ENCODE data around the gene SH3RF3. TPM values are rescaled to one million over a fixed set of nuclear protein-coding genes. Genes with fewer than 3 reads are reported as not detected.

The SH3RF3 gene
- total and polyA plus RNA-seq, 2 of the 13 experiments (the other 11 are each of a cell fraction or from before 2014, with no cell fraction given), result 0.04 TPM; not detected in 1

DNA sequence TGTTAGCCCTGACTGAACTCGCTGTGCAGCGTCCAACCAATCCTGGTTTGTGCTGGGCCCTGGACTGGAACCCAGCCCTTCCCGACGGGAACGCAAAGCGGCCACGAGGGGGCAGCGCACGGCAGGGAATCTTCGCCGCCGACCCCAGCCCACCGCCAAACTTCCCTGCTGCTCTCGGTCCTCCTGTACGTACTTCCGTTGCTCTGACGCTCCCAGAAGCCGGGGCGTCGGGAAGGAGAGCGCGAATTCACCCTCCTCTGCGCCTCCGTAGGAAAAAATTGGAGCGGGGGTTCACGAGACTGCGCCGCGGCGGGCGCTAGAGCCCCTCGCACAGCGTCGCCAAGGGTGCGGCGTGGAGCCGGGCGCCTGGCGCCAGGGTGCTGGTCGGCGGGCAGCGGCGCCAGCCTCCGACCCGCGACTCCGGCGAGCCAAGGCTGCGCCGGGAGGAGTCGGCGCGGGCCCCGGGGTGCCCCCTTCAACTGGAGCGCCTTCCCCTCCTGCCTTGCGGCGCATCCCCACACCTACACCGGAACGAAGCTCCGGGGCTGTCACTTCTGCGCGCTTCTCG, 873 bp upstream of the SH3RF3 start (continued):
- TF ChIP-seq ZNF10 (CRISPR knock-in tag; IDR thresholded peaks at IDR 0.05; ENCODE audit: borderline replicate concordance, low read depth) (no peak), YEATS2 (CRISPR knock-in tag; IDR thresholded peaks at IDR 0.05; ENCODE audit: borderline replicate concordance) (no peak), GABPA (IDR thresholded peaks at IDR 0.05; ENCODE audit: low read depth, low read length) (no peak), GABPA (CRISPR knock-in tag; IDR thresholded peaks at IDR 0.05; ENCODE audit: low read depth) (peak; percentile 53; the same call in 1 of the 2 replicates), ZBTB7A (CRISPR knock-in tag; IDR thresholded peaks at IDR 0.05) (peak; percentile 79; the same call in 1 of the 2 replicates), ZNF772 (CRISPR knock-in tag; IDR thresholded peaks at IDR 0.05) (peak; percentile 40; the same call in 1 of the 2 replicates), CCDC6 (CRISPR knock-in tag; IDR thresholded peaks at IDR 0.05) (peak; percentile 38; the same call in 1 of the 2 replicates), HMGXB3 (CRISPR knock-in tag; IDR thresholded peaks at IDR 0.05; ENCODE audit: borderline replicate concordance) (peak; percentile 49; the same call in 1 of the 2 replicates), ZBTB38 (CRISPR knock-in tag; IDR thresholded peaks at IDR 0.05) (0 out of 2 replicates have a peak, but pooled peaks have one; percentile 39), HNF1B (CRISPR knock-in tag; IDR thresholded peaks at IDR 0.05) (peak; percentile 61; the same call in 1 of the 2 replicates), ZNF678 (CRISPR knock-in tag; IDR thresholded peaks at IDR 0.05) (no peak), ZNF343 (CRISPR knock-in tag; IDR thresholded peaks at IDR 0.05) (no peak), UBTF (CRISPR knock-in tag; IDR thresholded peaks at IDR 0.05) (peak; percentile 9; the same call in 1 of the 2 replicates), WIZ (CRISPR knock-in tag; IDR thresholded peaks at IDR 0.05) (0 out of 2 replicates have a peak, but pooled peaks have one; percentile 17), HOXD1 (CRISPR knock-in tag; IDR thresholded peaks at IDR 0.05) (peak; percentile 73; the same call in 1 of the 2 replicates), NR2C2 (CRISPR knock-in tag; IDR thresholded peaks at IDR 0.05; ENCODE audit: borderline replicate concordance) (no peak)
- TF ChIP-seq, protein P1, sequence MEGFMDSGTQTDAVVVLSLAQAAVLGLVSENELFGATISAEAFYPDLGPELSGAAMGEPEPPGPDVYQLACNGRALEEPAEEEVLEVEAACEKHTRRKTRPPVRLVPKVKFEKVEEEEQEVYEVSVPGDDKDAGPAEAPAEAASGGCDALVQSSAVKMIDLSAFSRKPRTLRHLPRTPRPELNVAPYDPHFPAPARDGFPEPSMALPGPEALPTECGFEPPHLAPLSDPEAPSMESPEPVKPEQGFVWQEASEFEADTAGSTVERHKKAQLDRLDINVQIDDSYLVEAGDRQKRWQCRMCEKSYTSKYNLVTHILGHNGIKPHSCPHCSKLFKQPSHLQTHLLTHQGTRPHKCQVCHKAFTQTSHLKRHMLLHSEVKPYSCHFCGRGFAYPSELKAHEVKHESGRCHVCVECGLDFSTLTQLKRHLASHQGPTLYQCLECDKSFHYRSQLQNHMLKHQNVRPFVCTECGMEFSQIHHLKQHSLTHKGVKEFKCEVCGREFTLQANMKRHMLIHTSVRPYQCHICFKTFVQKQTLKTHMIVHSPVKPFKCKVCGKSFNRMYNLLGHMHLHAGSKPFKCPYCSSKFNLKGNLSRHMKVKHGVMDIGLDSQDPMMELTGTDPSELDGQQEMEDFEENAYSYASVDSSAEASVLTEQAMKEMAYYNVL (CRISPR knock-in tag; IDR thresholded peaks at IDR 0.05; ENCODE audit: borderline replicate concordance), result peak; percentile 56; the same call in 1 of the 2 replicates
- TF ChIP-seq, protein P2, sequence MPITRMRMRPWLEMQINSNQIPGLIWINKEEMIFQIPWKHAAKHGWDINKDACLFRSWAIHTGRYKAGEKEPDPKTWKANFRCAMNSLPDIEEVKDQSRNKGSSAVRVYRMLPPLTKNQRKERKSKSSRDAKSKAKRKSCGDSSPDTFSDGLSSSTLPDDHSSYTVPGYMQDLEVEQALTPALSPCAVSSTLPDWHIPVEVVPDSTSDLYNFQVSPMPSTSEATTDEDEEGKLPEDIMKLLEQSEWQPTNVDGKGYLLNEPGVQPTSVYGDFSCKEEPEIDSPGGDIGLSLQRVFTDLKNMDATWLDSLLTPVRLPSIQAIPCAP (CRISPR knock-in tag; IDR thresholded peaks at IDR 0.05; ENCODE audit: low read depth), result no peak
